K562 (cell line): Measurements from ENCODE around the gene BRD3. TPM values are rescaled to one million over a fixed set of nuclear protein-coding genes. Genes with fewer than 3 reads are reported as not detected.

ENCODE experiments used
- ATAC-seq: fragments of 200-7000 bp; cut with Tn5 transposase; 3 replicates; pipeline ENCODE4 v1.9.1; 2020; ENCODE audit warnings: moderate library complexity
- BruUV-seq: library from RNA; stranded (reverse); fragments of 400-500 nt; replicated peaks from 2 replicates; lab custom pipeline; 2021; lab: Mats Ljungman, UMichigan
- CTCF ChIA-PET: fragments of 300-600 bp; formaldehyde crosslinking; extraction: SDS; loops from one replicate; lab custom pipeline; 2021; ENCODE audit warnings: low intra/inter-chr PET ratio; lab: Yijun Ruan, JAX
- POLR2A ChIA-PET: fragments of 300-600, 350-650 bp; sonication (Branson Sonifier 250); formaldehyde crosslinking; extraction: SDS; loops from one replicate; lab custom pipeline; 2021; ENCODE audit warnings: antibody characterized with exemption, inconsistent platforms; lab: Yijun Ruan, JAX
- DNase-seq, 4 experiments: peaks; one replicate each; pipeline versions ENCODE4 v3.0.0 to v3.0.0-alpha.2; 2011 to 2018; ENCODE audit warnings: low spot score in 3 of 4, mixed read lengths in 3 of 4; ENCODE audit errors: extremely low read depth in 1 of 4
- FAIRE-seq: peaks from 2 replicates; lab custom pipeline; 2011; peaks lifted over from hg19 to GRCh38; lab: Jason Lieb, UNC
- H2AFZ ChIP-seq: 2 replicates; pipeline ENCODE4 v1.6.0; 2011; ENCODE audit warnings: low read depth, low read length, control low read depth, inconsistent platforms
- H3K27ac ChIP-seq: fragments of 200-600 bp; 3 replicates; pipeline ENCODE4 v1.8.0; 2011; ENCODE audit warnings: low read depth, mild to moderate bottlenecking, control low read depth, inconsistent platforms, low read length, moderate library complexity, mixed read lengths; ENCODE audit errors: extremely low read depth
- H3K27me3 ChIP-seq, 2 experiments: fragments of 300-600 bp in 1 of 2; 2 replicates in 1 of 2; 3 replicates in 1 of 2; pipeline versions ENCODE4 v1.6.0 to v1.8.0; 2011; ENCODE audit warnings: inconsistent platforms in 2 of 2, low read length in 2 of 2, mild to moderate bottlenecking in 1 of 2, mixed read lengths in 1 of 2, moderate library complexity in 1 of 2; ENCODE audit not compliant: control insufficient read depth in 2 of 2, insufficient read depth in 2 of 2
- H3K36me3 ChIP-seq: fragments of 300-600 bp; 3 replicates; pipeline ENCODE4 v1.8.0; 2011; ENCODE audit warnings: mild to moderate bottlenecking, low read length, inconsistent platforms; ENCODE audit not compliant: control insufficient read depth, insufficient read depth
- H3K4me1 ChIP-seq, 2 experiments: fragments of 200-600 bp in 1 of 2; replicated peaks in 1 of 2; 2 replicates in 1 of 2; 3 replicates in 1 of 2; pipeline versions ENCODE4 v1.5.1 to v1.8.0; 2011; ENCODE audit warnings: inconsistent platforms in 2 of 2, low read length in 2 of 2, mild to moderate bottlenecking in 1 of 2, mixed read lengths in 1 of 2, moderate library complexity in 1 of 2; ENCODE audit not compliant: control insufficient read depth in 2 of 2, insufficient read depth in 2 of 2
- H3K4me2 ChIP-seq: 2 replicates; pipeline ENCODE4 v1.6.1; 2011; ENCODE audit warnings: low read length, control low read depth, inconsistent platforms, mixed read lengths; ENCODE audit not compliant: insufficient read depth
- H3K4me3 ChIP-seq: fragments of 200-600 bp; sonication (generic), shearing (Covaris generic); 2 replicates; pipeline ENCODE4 v1.5.1; 2016; ENCODE audit warnings: control low read depth, inconsistent platforms
- H3K79me2 ChIP-seq: fragments of 200-600 bp; 3 replicates; pipeline ENCODE4 v1.8.0; 2011; ENCODE audit warnings: low read length, inconsistent platforms; ENCODE audit not compliant: control insufficient read depth, insufficient read depth
- H3K9ac ChIP-seq, 2 experiments: 2 replicates each; pipeline versions ENCODE4 v1.6.0 to v1.6.1; 2011; ENCODE audit warnings: low read depth in 2 of 2, low read length in 2 of 2, control low read depth in 1 of 2, inconsistent platforms in 1 of 2, mild to moderate bottlenecking in 1 of 2, mixed read lengths in 1 of 2; ENCODE audit not compliant: insufficient read depth in 1 of 2
- H3K9me1 ChIP-seq: one replicate; pipeline ENCODE4 v1.6.0; 2011; ENCODE audit warnings: inconsistent platforms, mild to moderate bottlenecking, low read length, moderate library complexity; ENCODE audit not compliant: control insufficient read depth, insufficient read depth
- H3K9me3 ChIP-seq: replicated peaks from 2 replicates; pipeline ENCODE4 v1.5.1; 2011; ENCODE audit warnings: low read depth, low read length, inconsistent platforms; ENCODE audit not compliant: control insufficient read depth, insufficient read depth
- H4K20me1 ChIP-seq: replicated peaks from 2 replicates; pipeline ENCODE4 v1.6.1; 2011; ENCODE audit warnings: low read length, inconsistent platforms, mixed read lengths; ENCODE audit not compliant: control insufficient read depth, insufficient read depth
- BDP1 ChIP-seq: IDR thresholded peaks from 3 replicates; pipeline ENCODE4 v1.6.1; 2011; ENCODE audit not compliant: insufficient read length, insufficient read depth
- BMI1 ChIP-seq: fragments of 150-350 bp; IDR thresholded peaks from 2 replicates; pipeline ENCODE4 v1.6.1; 2014; ENCODE audit warnings: low read length
- BRF1 ChIP-seq: IDR thresholded peaks from 3 replicates; pipeline ENCODE4 v1.6.1; 2011; ENCODE audit warnings: borderline replicate concordance, mild to moderate bottlenecking; ENCODE audit not compliant: insufficient read length; ENCODE audit errors: extremely low read depth
- HDGF ChIP-seq: fragments of 450-650 bp; IDR thresholded peaks from 2 replicates; pipeline ENCODE4 v1.6.1; 2016
- ILF3 ChIP-seq: fragments of 450-650 bp; IDR thresholded peaks from 2 replicates; pipeline ENCODE4 v1.6.1; 2018; ENCODE audit warnings: antibody characterized with exemption, mild to moderate bottlenecking, moderate library complexity, borderline replicate concordance
- RUNX1 ChIP-seq: sonication (generic); IDR thresholded peaks from 2 replicates; pipeline ENCODE4 v1.6.1; 2016; ENCODE audit warnings: antibody characterized with exemption, low read depth
- STAG1 ChIP-seq: sonication (generic); formaldehyde crosslinking; IDR thresholded peaks from 2 replicates; pipeline ENCODE4 v1.5.0; 2020; ENCODE audit warnings: missing genetic modification reagents, borderline replicate concordance
- TFAP4 ChIP-seq: sonication (generic); formaldehyde crosslinking; IDR thresholded peaks from 2 replicates; pipeline ENCODE4 v1.8.0; 2022; ENCODE audit warnings: missing genetic modification reagents, mild to moderate bottlenecking, moderate library complexity, borderline replicate concordance
- ZNF707 ChIP-seq: fragments of 250-450 bp; sonication (Bioruptor Pico); conservative IDR thresholded peaks from 2 replicates; pipeline ENCODE4 v1.8.0; 2022; ENCODE audit warnings: inconsistent platforms, mild to moderate bottlenecking, moderate library complexity
- WGBS: fragments of 100-300 bp; shearing (Covaris generic); methylation state at CpG from one replicate; pipeline ENCODE4 v1.1.6; 2016; ENCODE audit warnings: low coverage, mixed read lengths; ENCODE audit not compliant: insufficient coverage; ENCODE audit errors: missing lambda C conversion rate; 5-methylcytosine and 5-hydroxymethylcytosine counted together
- in situ Hi-C: fragments of 300-500 bp; cut with MboI; formaldehyde crosslinking; loops from 4 replicates; pipeline ENCODE4 v1.15.0; 2018; ENCODE audit warnings: inconsistent platforms, mixed read lengths
- intact Hi-C: fragments of 100-400 bp; cut with micrococcal nuclease; formaldehyde crosslinking; loops from 2 replicates; pipeline ENCODE4 v1.14.2; 2022
- polyA plus RNA-seq, 8 experiments: library from polyadenylated mRNA; depleted of rRNA in 4 of 8; stranded (reverse) in 5 of 8; unstranded in 3 of 8; fragments of >200 nt; fragmentation: Nextera tagmentation in 2 of 8; fragmentation: Illumina TruSeq in 1 of 8; extraction: Ambion mirVana in 2 of 8; extraction: Trizol in 1 of 8; gene quantifications; 2 replicates each; pipeline versions ENCODE4 v1.2.1 to v1.2.3, GENCODE V29; 2011 to 2014; ENCODE audit warnings: inconsistent platforms in 1 of 8, missing spikeins in 1 of 8
- total RNA-seq, 7 experiments: library from RNA; depleted of rRNA in 6 of 7; stranded (reverse); fragments of >200 nt in 6 of 7; fragmentation: Illumina TruSeq in 2 of 7; extraction: Trizol in 2 of 7; gene quantifications; 2 replicates each; pipeline versions ENCODE4 v1.2.1 to v1.2.3, GENCODE V29; 2011 to 2021; ENCODE audit warnings: low replicate concordance in 1 of 7
- TF ChIP-seq, protein P1 (sequence below): fragments of 450-650 bp; formaldehyde crosslinking; IDR thresholded peaks from 2 replicates; pipeline ENCODE4 v1.4.0; 2020; ENCODE audit warnings: mild to moderate bottlenecking

The BRD3 gene
- total and polyA plus RNA-seq, 9 of the 15 experiments (the other 6 are each of a cell fraction or from before 2014, with no cell fraction given) = 0.82 to 37.1 (median 4.2) TPM

- TF ChIP-seq, protein P1, sequence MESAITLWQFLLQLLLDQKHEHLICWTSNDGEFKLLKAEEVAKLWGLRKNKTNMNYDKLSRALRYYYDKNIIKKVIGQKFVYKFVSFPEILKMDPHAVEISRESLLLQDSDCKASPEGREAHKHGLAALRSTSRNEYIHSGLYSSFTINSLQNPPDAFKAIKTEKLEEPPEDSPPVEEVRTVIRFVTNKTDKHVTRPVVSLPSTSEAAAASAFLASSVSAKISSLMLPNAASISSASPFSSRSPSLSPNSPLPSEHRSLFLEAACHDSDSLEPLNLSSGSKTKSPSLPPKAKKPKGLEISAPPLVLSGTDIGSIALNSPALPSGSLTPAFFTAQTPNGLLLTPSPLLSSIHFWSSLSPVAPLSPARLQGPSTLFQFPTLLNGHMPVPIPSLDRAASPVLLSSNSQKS = no peak
- TF ChIP-seq ILF3 = no peak
- no peak for TF ChIP-seq TFAP4 (CRISPR knock-in tag)
- no peak for TF ChIP-seq ZNF707 (CRISPR knock-in tag)
- TF ChIP-seq BRF1 = no peak
- no peak for TF ChIP-seq BDP1
- TF ChIP-seq HDGF = no peak
- no peak for TF ChIP-seq BMI1
- no peak for TF ChIP-seq RUNX1
Measured at GRCh38 chr9:134031783-134032182, 36.0 kb downstream of the BRD3 start (continued).

- ATAC-seq (no peak), DNase-seq (no peak), FAIRE-seq (no peak)
- Histone ChIP-seq H3K27me3 (no peaks in the 10 kb centered on the region), H3K4me2 (no peak overlapping the region), H3K27ac (no peak overlapping the region), H3K4me3 (no peak overlapping the region), H3K9me3 (no peaks in the 10 kb centered on the region), H2AFZ (no peak overlapping the region), H3K4me1 (peaks cover 0 to 15% of the 10 kb centered on the region in 2 experiments; a peak in 2 of 5 replicates), H3K9me1 (no peaks in the 10 kb centered on the region), H3K79me2 (no peaks in the 10 kb centered on the region)
- POLR2A ChIA-PET = no interaction called here
- WGBS = 78% methylated on average over 15 of the region's 29 CpGs
- in situ Hi-C loops = no loop called here
- CTCF ChIA-PET = no interaction called here
- no peak for TF ChIP-seq STAG1 (CRISPR knock-in tag)
- TF ChIP-seq, all 486 proteins: peak for 0
- no TSS peak for BruUV-seq
- 0 out of 4 replicates have a peak overlapping the region, but pooled peaks of 1 of the 2 experiments have one; percentile 7 for H3K9ac ChIP-seq
- peaks cover 42% of the 10 kb centered on the region; the same call in 2 of the 3 replicates for H3K36me3 ChIP-seq
- no peaks in the 10 kb centered on the region for H4K20me1 ChIP-seq
- intact Hi-C loops = no loop called here
Measured at GRCh38 chr9:134030821-134031470, 36.9 kb downstream of the BRD3 start.
